ENCODE measurements around the gene TXNRD2.

Gene TXNRD2

GRCh38 chr22:19866665-19867009 is 75.0 kb downstream of the TXNRD2 start:
- Histone ChIP-seq H3K14ac (ENCODE audit: low read length in 2 of 2) (no peak overlapping the region), H3K27me3 (ENCODE audit: control insufficient read depth in 1 of 2, insufficient read depth in 1 of 2, low read length in 2 of 2) (no peaks in the 10 kb centered on the region), H3K4me1 (ENCODE audit: control insufficient read depth, insufficient read depth, low read depth, low read length) (no peaks in the 10 kb centered on the region), H2BK15ac (ENCODE audit: low read depth, poor library complexity, severe bottlenecking) (no peak overlapping the region), H2BK5ac (ENCODE audit: low read depth, low read length, poor library complexity, severe bottlenecking) (no peak overlapping the region), H2AFZ (ENCODE audit: low read depth, low read length) (no peak overlapping the region), H3K4ac (ENCODE audit: low read depth in 1 of 2, low read length in 2 of 2) (no peak overlapping the region), H3K36me3 (ENCODE audit: control insufficient read depth in 1 of 2, insufficient read depth in 2 of 2, low read depth in 1 of 2, low read length in 2 of 2) (peaks cover 0 to 7% of the 10 kb centered on the region in 2 experiments), H3K9ac (ENCODE audit: low read length) (no peak overlapping the region), H3K9me3 (ENCODE audit: control insufficient read depth, low read length) (no peaks in the 10 kb centered on the region), H2AK5ac (ENCODE audit: low read length, severe bottlenecking) (no peak overlapping the region), H4K91ac (ENCODE audit: low read length) (no peak overlapping the region), H2BK120ac (ENCODE audit: low read depth, low read length) (no peak overlapping the region), H3K23ac (ENCODE audit: low read length in 2 of 2) (no peak overlapping the region), H3K4me2 (ENCODE audit: low read length, poor library complexity, severe bottlenecking) (no peak overlapping the region), H3K4me3 (ENCODE audit: insufficient read depth in 1 of 2, low read depth in 1 of 2, low read length in 2 of 2) (no peak overlapping the region), H3K79me1 (replicated peaks; ENCODE audit: low read length, poor library complexity, severe bottlenecking) (peaks cover 6% of the 10 kb centered on the region), H2BK12ac (ENCODE audit: low read length in 2 of 2) (no peak overlapping the region), H3K18ac (ENCODE audit: low read depth in 1 of 2, low read length in 2 of 2) (no peak overlapping the region), H3K27ac (ENCODE audit: low read length, poor library complexity, severe bottlenecking) (no peak overlapping the region), H4K8ac (ENCODE audit: low read length) (no peak overlapping the region)
- WGBS, result 92% methylated on average over 3 of the region's 3 CpGs
- no peak for DNase-seq

GRCh38 chr22:19865141-19865829 is 76.3 kb downstream of the TXNRD2 start:
- Histone ChIP-seq H3K4me2 (ENCODE audit: low read length, poor library complexity, severe bottlenecking) (no peak overlapping the region), H3K14ac (ENCODE audit: low read length in 2 of 2) (no peak overlapping the region), H3K9me3 (ENCODE audit: control insufficient read depth, low read length) (no peaks in the 10 kb centered on the region), H3K79me1 (replicated peaks; ENCODE audit: low read length, poor library complexity, severe bottlenecking) (peaks cover 6% of the 10 kb centered on the region), H3K9ac (ENCODE audit: low read length) (no peak overlapping the region), H2BK12ac (ENCODE audit: low read length in 2 of 2) (no peak overlapping the region), H3K4ac (ENCODE audit: low read depth in 1 of 2, low read length in 2 of 2) (no peak overlapping the region), H3K27ac (ENCODE audit: low read length, poor library complexity, severe bottlenecking) (no peak overlapping the region), H3K23ac (ENCODE audit: low read length in 2 of 2) (no peak overlapping the region), H3K27me3 (ENCODE audit: control insufficient read depth in 1 of 2, insufficient read depth in 1 of 2, low read length in 2 of 2) (no peaks in the 10 kb centered on the region), H4K91ac (ENCODE audit: low read length) (no peak overlapping the region), H3K4me1 (ENCODE audit: control insufficient read depth, insufficient read depth, low read depth, low read length) (no peaks in the 10 kb centered on the region), H3K4me3 (ENCODE audit: insufficient read depth in 1 of 2, low read depth in 1 of 2, low read length in 2 of 2) (no peak overlapping the region), H4K8ac (ENCODE audit: low read length) (no peak overlapping the region), H2BK15ac (ENCODE audit: low read depth, poor library complexity, severe bottlenecking) (no peak overlapping the region), H3K36me3 (ENCODE audit: control insufficient read depth in 1 of 2, insufficient read depth in 2 of 2, low read depth in 1 of 2, low read length in 2 of 2) (peaks cover 0 to 5% of the 10 kb centered on the region in 2 experiments), H2AK5ac (ENCODE audit: low read length, severe bottlenecking) (no peak overlapping the region), H3K18ac (ENCODE audit: low read depth in 1 of 2, low read length in 2 of 2) (no peak overlapping the region), H2BK5ac (ENCODE audit: low read depth, low read length, poor library complexity, severe bottlenecking) (no peak overlapping the region), H2BK120ac (ENCODE audit: low read depth, low read length) (no peak overlapping the region), H2AFZ (ENCODE audit: low read depth, low read length) (no peak overlapping the region)
- DNase-seq, result no peak
- WGBS, result 81% methylated on average over 10 of the region's 12 CpGs

- Histone ChIP-seq H3K4me3 (ENCODE audit: insufficient read depth in 1 of 2, low read depth in 1 of 2, low read length in 2 of 2) (no peak overlapping the region), H4K91ac (ENCODE audit: low read length) (no peak overlapping the region), H3K9me3 (ENCODE audit: control insufficient read depth, low read length) (no peaks in the 10 kb centered on the region), H3K4me2 (ENCODE audit: low read length, poor library complexity, severe bottlenecking) (no peak overlapping the region), H3K27me3 (ENCODE audit: control insufficient read depth in 1 of 2, insufficient read depth in 1 of 2, low read length in 2 of 2) (no peaks in the 10 kb centered on the region), H3K4me1 (ENCODE audit: control insufficient read depth, insufficient read depth, low read depth, low read length) (no peaks in the 10 kb centered on the region), H3K23ac (ENCODE audit: low read length in 2 of 2) (no peak overlapping the region), H2BK120ac (ENCODE audit: low read depth, low read length) (no peak overlapping the region), H3K4ac (ENCODE audit: low read depth in 1 of 2, low read length in 2 of 2) (no peak overlapping the region), H2BK12ac (ENCODE audit: low read length in 2 of 2) (no peak overlapping the region), H2AK5ac (ENCODE audit: low read length, severe bottlenecking) (no peak overlapping the region), H3K27ac (ENCODE audit: low read length, poor library complexity, severe bottlenecking) (no peak overlapping the region), H3K79me1 (replicated peaks; ENCODE audit: low read length, poor library complexity, severe bottlenecking) (peaks cover 6% of the 10 kb centered on the region), H2BK5ac (ENCODE audit: low read depth, low read length, poor library complexity, severe bottlenecking) (no peak overlapping the region), H3K18ac (ENCODE audit: low read depth in 1 of 2, low read length in 2 of 2) (no peak overlapping the region), H3K36me3 (ENCODE audit: control insufficient read depth in 1 of 2, insufficient read depth in 2 of 2, low read depth in 1 of 2, low read length in 2 of 2) (peaks cover 0 to 4% of the 10 kb centered on the region in 2 experiments), H2AFZ (ENCODE audit: low read depth, low read length) (no peak overlapping the region), H2BK15ac (ENCODE audit: low read depth, poor library complexity, severe bottlenecking) (no peak overlapping the region), H3K14ac (ENCODE audit: low read length in 2 of 2) (no peak overlapping the region), H3K9ac (ENCODE audit: low read length) (no peak overlapping the region), H4K8ac (ENCODE audit: low read length) (no peak overlapping the region)
- WGBS, result 83% methylated on average over 3 of the region's 5 CpGs
- no peak for DNase-seq
Observed at GRCh38 chr22:19864538-19865106, 77.0 kb downstream of the TXNRD2 start.

- H2AFZ ChIP-seq (ENCODE audit: low read depth, low read length), result no peak overlapping the region
- H4K8ac ChIP-seq (ENCODE audit: low read length), result no peak overlapping the region
- no peak for DNase-seq
- H3K14ac ChIP-seq (ENCODE audit: low read length in 2 of 2), result no peak overlapping the region
- H3K9me3 ChIP-seq (ENCODE audit: control insufficient read depth, low read length), result no peaks in the 10 kb centered on the region
- H3K79me1 ChIP-seq (replicated peaks; ENCODE audit: low read length, poor library complexity, severe bottlenecking), result peaks cover 4% of the 10 kb centered on the region
- no peak overlapping the region for H3K4ac ChIP-seq (ENCODE audit: low read depth in 1 of 2, low read length in 2 of 2)
- H3K4me2 ChIP-seq (ENCODE audit: low read length, poor library complexity, severe bottlenecking), result no peak overlapping the region
- H2BK12ac ChIP-seq (ENCODE audit: low read length in 2 of 2), result no peak overlapping the region
- WGBS, result 93% methylated on average over 5 of the region's 5 CpGs
- no peak overlapping the region for H2BK120ac ChIP-seq (ENCODE audit: low read depth, low read length)
- H3K36me3 ChIP-seq (ENCODE audit: control insufficient read depth in 1 of 2, insufficient read depth in 2 of 2, low read depth in 1 of 2, low read length in 2 of 2), result peaks cover 0 to 4% of the 10 kb centered on the region in 2 experiments
- H3K23ac ChIP-seq (ENCODE audit: low read length in 2 of 2), result no peak overlapping the region
- H2BK5ac ChIP-seq (ENCODE audit: low read depth, low read length, poor library complexity, severe bottlenecking), result no peak overlapping the region
- H4K91ac ChIP-seq (ENCODE audit: low read length), result no peak overlapping the region
- H3K9ac ChIP-seq (ENCODE audit: low read length), result no peak overlapping the region
- no peaks in the 10 kb centered on the region for H3K27me3 ChIP-seq (ENCODE audit: control insufficient read depth in 1 of 2, insufficient read depth in 1 of 2, low read length in 2 of 2)
- H3K4me3 ChIP-seq (ENCODE audit: insufficient read depth in 1 of 2, low read depth in 1 of 2, low read length in 2 of 2), result no peak overlapping the region
- no peak overlapping the region for H3K18ac ChIP-seq (ENCODE audit: low read depth in 1 of 2, low read length in 2 of 2)
- no peak overlapping the region for H2BK15ac ChIP-seq (ENCODE audit: low read depth, poor library complexity, severe bottlenecking)
- H3K4me1 ChIP-seq (ENCODE audit: control insufficient read depth, insufficient read depth, low read depth, low read length), result no peaks in the 10 kb centered on the region
- H3K27ac ChIP-seq (ENCODE audit: low read length, poor library complexity, severe bottlenecking), result no peak overlapping the region
- H2AK5ac ChIP-seq (ENCODE audit: low read length, severe bottlenecking), result no peak overlapping the region
Observed at GRCh38 chr22:19863571-19863970, 78.0 kb downstream of the TXNRD2 start.
